ENCODE data around the gene CYB5R3.

CYB5R3 gene

DNA sequence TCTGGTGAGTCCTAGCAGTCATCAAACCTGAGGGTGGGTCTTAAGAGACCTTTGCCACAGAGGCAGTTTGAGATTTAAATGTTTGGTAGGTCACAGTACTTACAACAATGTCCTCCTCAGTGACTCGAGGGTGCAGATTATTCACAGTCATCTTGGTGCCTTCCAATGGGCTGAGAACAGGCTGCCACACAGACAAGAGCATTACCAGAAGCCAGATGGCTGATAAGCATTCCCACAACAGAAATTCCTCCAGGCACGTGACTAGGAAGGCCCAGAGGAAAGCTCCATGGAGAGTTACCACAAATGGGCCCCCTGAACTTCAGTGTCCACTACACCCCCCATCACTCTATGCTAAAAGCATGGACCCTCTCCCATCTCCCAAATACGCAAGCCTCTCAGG is 53.8 kb downstream of the CYB5R3 start:
- H3K4me3 ChIP-seq (ENCODE audit: control insufficient read depth, low read depth, low read length), result no peak overlapping the region
- TF ChIP-seq, protein P1, sequence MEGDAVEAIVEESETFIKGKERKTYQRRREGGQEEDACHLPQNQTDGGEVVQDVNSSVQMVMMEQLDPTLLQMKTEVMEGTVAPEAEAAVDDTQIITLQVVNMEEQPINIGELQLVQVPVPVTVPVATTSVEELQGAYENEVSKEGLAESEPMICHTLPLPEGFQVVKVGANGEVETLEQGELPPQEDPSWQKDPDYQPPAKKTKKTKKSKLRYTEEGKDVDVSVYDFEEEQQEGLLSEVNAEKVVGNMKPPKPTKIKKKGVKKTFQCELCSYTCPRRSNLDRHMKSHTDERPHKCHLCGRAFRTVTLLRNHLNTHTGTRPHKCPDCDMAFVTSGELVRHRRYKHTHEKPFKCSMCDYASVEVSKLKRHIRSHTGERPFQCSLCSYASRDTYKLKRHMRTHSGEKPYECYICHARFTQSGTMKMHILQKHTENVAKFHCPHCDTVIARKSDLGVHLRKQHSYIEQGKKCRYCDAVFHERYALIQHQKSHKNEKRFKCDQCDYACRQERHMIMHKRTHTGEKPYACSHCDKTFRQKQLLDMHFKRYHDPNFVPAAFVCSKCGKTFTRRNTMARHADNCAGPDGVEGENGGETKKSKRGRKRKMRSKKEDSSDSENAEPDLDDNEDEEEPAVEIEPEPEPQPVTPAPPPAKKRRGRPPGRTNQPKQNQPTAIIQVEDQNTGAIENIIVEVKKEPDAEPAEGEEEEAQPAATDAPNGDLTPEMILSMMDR (conservative IDR thresholded peaks at IDR 0.05; ENCODE audit: control insufficient read depth, insufficient read depth, low read depth, low read length), result no peak
- DNase-seq (ENCODE audit: low read depth), result no peak

DNA sequence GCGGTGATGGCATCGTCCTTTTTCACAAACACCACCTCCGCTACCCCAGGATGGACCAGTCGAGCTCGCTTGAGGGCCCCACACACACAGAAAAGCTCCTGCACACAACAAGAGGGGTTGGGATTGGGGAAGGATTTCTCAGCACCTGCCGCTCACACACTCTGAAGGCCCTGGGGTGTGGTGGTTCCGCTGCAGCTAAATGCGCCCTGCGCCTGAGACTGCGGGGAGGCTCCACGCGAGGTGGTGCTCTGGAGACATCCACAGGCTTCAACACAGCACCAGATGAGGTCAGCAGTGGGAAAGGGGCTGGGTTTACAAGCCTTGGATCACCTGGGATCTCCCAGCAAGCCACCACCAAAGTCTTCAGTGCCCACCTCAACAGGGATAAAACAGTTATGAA is 57.2 kb downstream of the CYB5R3 start:
- TF ChIP-seq, protein P1 (conservative IDR thresholded peaks at IDR 0.05; ENCODE audit: control insufficient read depth, insufficient read depth, low read depth, low read length), result no peak
- DNase-seq (ENCODE audit: low read depth), result no peak
- no peak overlapping the region for H3K4me3 ChIP-seq (ENCODE audit: control insufficient read depth, low read depth, low read length)

DNA sequence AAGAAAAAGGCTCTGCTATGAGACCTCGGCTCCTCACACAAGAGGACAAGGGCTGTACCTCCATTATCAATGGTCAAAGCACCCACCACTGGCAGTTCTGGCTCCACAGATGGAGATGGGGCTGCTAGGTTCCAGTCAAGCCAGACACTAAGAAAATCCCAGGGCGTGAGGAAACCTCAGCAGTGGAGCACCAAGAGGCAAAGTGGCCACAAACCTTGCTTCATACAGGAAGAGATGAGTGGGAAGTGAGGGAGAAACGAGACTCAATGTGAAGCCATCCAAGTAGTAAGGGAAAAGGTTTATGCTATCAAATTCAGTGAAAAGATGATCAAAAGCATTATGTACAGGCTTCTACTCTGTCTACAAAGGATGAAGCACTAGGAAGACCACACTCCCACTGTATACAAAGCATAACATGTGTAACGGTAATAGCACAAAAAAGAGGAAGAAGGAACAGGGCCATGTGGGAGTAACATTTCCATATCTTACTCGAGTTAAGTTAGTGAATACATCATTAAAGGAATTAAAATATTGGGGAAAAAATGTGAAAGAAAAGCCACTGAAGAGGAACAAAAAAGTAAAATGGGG is 61.5 kb downstream of the CYB5R3 start:
- no peak overlapping the region for H3K4me3 ChIP-seq (ENCODE audit: control insufficient read depth, low read depth, low read length)
- TF ChIP-seq, protein P1 (conservative IDR thresholded peaks at IDR 0.05; ENCODE audit: control insufficient read depth, insufficient read depth, low read depth, low read length), result no peak
- DNase-seq (ENCODE audit: low read depth), result no peak

DNA sequence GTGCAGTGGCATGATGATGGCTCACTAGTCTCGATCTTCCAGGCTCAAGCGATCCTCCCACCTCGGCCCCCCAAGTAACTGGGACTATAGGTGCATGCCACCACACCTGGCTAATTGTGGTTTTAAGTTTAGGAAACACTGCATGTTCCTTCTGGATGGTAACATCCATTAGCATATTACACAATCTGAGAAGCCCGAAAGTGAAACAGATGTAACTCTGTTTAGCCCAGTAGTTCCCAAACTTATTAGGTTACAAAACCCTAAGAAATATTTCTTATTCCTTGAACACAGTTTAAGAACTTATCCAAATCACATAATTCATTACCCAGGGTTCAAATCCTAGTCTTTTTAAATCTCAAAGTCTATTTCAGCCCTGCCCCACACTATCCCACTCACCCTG is 62.8 kb downstream of the CYB5R3 start:
- H3K4me3 ChIP-seq (ENCODE audit: control insufficient read depth, low read depth, low read length), result no peak overlapping the region
- TF ChIP-seq, protein P1 (conservative IDR thresholded peaks at IDR 0.05; ENCODE audit: control insufficient read depth, insufficient read depth, low read depth, low read length), result no peak
- DNase-seq (ENCODE audit: low read depth), result no peak

DNA sequence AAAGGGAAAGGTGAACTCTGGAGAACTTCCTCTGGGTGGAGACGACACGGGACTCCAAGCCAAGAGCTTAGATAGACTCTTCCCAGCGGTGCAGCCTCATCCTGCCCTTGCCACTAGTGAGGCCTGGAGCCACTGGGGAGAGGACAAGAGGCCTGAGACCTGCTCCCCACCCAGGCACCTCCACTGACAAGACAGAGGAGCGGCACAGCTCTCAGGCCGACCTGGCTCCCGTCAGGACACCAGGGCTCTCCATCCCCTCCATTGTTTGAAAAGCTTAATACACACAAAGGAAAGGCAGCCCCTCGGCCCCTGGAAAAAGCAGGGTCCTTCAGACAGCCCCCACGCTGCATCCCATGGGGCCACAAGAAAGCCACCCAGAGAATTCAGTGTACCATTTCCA is 64.1 kb downstream of the CYB5R3 start:
- TF ChIP-seq, protein P1 (conservative IDR thresholded peaks at IDR 0.05; ENCODE audit: control insufficient read depth, insufficient read depth, low read depth, low read length), result no peak

DNA sequence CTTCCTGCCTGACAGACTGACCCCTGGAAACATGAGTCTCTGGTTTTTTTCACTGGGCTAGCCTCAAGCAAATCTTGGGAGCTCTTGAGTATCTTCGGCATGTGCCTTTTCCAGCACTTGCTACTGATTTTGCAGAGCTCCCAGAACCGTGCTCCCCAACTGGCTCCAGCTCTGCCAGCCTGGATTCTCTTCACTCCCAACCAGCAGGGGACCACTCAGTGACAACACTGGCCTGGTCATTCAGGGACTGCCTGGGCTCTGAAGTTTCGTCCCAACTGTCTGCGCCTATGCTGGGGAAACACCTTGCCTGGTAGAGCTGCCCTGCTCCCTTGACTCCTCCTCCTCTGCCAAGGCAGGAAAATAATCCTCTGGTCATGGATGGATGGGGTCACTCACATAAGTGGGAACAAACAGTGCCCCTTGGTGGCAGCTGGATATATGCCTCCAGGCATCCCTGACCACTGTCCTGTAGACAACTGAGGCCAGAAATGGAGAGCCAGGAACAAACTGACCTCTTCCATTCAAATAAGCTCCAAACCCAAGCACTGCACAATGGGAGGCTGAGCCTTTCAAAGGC is 64.7 kb downstream of the CYB5R3 start:
- DNase-seq (ENCODE audit: low read depth), result no peak
- TF ChIP-seq, protein P1 (conservative IDR thresholded peaks at IDR 0.05; ENCODE audit: control insufficient read depth, insufficient read depth, low read depth, low read length), result no peak

More for the DNA sequence above, 64.1 kb downstream of the CYB5R3 start:
- no peak for DNase-seq (ENCODE audit: low read depth)
- no peak overlapping the region for H3K4me3 ChIP-seq (ENCODE audit: control insufficient read depth, low read depth, low read length)

More for the DNA sequence above, 64.7 kb downstream of the CYB5R3 start:
- H3K4me3 ChIP-seq (ENCODE audit: control insufficient read depth, low read depth, low read length), result no peak overlapping the region
